PC-9 (cell line): Measurements from ENCODE around the gene AGMO.

Experiments used
- CTCF ChIP-seq: fragments of 200-600 bp; sonication (generic); conservative IDR thresholded peaks from 2 replicates; pipeline ENCODE4 v1.6.1; 2017; ENCODE audit warnings: mixed run types, antibody characterized with exemption, mild to moderate bottlenecking, moderate library complexity
- EZH2 ChIP-seq: fragments of 200-600 bp; sonication (generic); IDR thresholded peaks from 2 replicates; pipeline ENCODE4 v1.8.0; 2017; ENCODE audit warnings: antibody characterized with exemption, low read depth

GRCh38 chr7:15376600-15376999 is 185.2 kb downstream of the AGMO start:
- no peak for TF ChIP-seq CTCF
- no peak for TF ChIP-seq EZH2
